Activated naive CD8-positive, alpha-beta T cell treated with anti-CD3 and anti-CD28 coated beads, Interleukin-2, amount 50 U/mL, for 16 hours (primary cell): ENCODE measurements around the gene KRTAP4-3.
"Not testable (repeated sequence)": the region's sequence is repeated elsewhere in the genome, so short reads cannot be mapped to it uniquely, and the experiment has no call there.

Source experiments
- DNase-seq: peaks from one replicate; pipeline ENCODE4 v3.0.0-alpha.2; 2020; ENCODE audit warnings: low read depth, low spot score

KRTAP4-3 gene

DNA sequence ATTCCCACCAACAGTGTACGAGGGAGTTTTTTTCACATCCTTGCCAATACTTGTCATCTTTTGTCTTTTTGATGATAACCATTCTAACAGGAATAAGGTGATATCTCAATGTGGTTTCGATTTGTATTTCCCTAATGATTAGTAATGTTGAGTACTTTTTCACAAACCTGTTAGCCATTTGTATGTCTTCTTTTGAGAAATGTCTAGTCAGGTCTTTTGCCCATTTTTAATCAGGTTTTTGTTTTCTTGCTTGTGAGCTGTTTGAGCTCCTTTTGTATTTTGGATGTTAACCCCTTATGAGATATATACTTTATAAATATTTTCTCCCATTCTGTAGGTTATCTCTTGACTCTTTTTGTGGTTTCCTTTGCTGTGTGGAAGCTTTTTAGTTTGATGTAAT is 16.5 kb downstream of the KRTAP4-3 start:
- no peak for DNase-seq

DNA sequence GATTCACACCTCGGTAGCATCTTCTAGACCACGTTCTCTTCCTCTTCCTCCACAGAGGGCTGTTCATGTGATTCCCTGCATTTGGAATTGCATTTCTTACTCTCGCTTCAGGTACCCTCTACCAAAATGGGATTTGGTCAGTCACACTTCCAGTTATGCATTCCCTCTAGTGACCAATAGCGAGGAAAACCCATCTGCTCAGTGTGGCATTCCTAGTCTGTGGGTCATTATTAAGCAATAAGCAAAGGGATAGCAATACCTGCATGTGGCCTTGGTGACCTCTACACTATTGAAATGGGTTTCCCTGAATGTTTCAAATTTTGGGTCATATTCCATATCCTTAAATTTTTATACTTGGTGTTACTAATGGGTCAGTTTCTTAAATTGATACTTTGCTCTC is 18.0 kb downstream of the KRTAP4-3 start:
- DNase-seq, result no peak

DNA sequence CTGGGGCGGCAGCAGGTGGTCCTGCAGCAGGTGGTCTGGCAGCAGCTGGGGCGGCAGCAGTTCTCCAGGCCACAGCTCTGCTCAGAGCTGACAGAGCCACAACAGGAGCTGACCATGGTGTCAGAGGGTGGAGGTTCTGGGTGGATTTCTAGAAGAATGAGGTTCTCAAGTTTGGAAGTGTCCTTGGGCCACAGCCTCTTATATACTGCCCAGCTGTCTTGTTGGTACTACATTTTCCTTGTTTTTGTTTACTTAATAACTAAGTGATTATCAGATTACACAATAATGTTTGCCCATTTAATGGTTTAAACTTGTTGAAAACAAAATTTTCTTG is 18.4 kb downstream of the KRTAP4-3 start, which contains the start of gene KRTAP4-5:
Gene KRTAP4-5 (minus strand): TSS at position 174 of the 334 bp plus-strand sequence. CDS start 58 bp downstream, at position 116.
- DNase-seq, result no peak

DNA sequence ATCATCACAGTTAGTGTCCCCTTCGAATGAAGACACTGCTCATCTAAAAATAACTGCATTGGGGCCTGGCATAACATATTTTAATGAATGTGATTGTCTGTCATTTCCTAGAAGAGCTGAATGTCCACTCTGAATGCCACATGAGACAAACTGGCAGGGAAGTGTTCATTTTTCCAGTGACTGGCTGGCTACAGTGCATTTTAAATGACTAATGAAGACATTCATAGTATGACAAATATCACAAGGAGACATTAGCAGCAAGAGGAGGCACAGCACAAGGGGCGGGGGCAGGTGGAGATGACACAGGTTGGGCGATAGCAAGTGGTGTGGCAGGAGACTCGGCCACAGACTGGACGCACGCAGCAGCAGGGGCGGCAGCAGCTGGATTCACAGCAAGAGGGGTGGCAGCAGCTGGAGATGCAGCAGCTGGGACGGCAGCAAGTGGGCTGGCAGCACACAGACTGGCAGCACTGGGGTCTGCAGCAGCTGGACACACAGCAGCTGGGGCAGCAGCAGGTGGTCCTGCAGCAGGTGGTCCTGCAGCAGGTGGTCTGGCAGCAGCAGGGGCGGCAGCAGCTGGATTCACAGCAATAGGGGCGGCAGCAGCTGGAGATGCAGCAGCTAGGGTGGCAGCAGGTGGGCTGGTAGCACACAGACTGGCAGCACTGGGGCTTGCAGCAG is 18.9 kb downstream of the KRTAP4-3 start:
- not testable (repeated sequence) for DNase-seq

DNA sequence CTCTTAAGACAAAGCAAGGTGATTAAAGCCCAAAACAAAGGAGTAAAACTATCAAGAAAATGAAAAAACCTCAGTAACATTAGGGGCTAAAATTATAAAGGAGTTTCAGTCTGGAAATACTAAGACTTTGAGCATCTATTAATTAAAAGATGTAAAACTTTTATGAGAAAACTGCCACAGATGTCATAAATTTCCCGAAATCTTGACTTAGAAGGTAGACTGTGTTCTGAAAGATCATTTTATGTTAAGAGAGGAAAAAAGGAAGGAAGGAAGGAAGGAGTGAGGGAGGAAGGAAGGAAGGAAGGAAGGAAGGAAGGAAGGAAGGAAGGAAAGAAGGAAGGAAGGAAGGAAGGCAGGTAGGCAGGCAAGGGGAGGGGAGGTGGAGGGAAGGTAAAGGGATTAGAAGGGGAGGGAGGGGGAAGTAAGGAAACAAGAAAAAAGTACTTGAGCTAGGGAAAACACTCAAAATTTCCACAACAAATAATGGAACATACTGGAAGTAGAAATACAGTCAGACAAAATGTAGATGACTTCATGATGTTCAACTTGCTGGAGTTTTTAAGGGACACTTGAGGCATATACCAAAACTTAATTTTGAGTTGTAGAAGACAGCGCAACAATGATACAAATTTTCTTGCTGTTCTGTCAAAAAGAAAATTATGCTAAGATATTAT is 20.4 kb downstream of the KRTAP4-3 start:
- no peak for DNase-seq

DNA sequence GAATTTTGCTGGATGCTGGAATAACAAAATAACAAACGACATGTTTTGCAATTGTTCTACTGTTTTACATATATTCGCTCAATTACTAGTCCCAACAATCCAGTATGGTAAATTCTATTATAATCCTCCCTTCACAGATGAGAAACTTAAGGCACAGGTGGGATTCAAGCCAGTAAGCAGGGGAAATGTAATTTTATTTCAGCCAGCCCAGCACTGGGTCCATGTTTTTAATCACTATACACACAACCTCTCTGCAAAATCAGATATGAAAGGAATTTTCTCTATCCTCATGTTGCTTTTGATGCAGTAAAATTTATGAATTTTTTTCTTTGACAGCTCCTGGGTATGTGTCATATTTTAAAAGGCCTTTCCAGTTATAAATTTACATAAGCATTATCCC is 22.8 kb downstream of the KRTAP4-3 start:
- DNase-seq, result no peak

DNA sequence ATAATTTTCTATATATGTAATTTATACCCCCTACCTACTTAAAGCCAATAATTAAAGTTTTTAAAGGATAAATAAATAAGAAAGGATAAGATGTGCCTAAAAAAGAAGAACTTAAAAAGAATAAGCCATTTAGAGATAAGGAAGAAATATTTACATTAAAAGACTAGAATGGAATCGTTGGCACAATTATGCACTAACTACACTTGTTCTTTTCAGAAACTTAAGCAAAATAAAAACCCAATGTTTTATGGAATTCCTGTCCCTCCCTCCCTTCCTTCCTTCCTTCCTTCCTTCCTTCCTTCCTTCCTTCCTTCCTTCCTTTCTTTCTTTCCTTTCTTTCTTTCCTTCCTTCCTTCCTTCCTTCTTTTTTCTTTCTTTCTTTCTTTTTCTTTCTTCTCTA is 23.2 kb downstream of the KRTAP4-3 start:
- no peak for DNase-seq

DNA sequence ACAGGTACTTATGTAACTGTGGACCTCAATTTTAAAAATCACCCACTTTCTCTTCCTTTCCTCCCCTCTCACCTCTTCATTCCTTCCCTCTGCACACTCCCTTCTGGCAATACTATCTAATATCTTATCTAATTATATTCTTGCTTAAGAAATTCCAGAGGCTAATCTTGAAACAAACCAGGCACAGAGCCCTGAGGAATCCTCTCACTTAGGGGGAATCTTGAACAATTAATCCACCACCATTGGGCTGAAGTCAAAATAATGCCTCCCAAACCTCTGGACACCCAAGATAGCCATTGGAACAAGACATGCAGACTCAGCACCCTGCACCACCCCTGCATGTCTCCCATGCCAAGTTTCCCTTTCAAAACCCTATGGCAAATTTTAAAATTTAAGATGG is 26.7 kb downstream of the KRTAP4-3 start:
- DNase-seq, result no peak

DNA sequence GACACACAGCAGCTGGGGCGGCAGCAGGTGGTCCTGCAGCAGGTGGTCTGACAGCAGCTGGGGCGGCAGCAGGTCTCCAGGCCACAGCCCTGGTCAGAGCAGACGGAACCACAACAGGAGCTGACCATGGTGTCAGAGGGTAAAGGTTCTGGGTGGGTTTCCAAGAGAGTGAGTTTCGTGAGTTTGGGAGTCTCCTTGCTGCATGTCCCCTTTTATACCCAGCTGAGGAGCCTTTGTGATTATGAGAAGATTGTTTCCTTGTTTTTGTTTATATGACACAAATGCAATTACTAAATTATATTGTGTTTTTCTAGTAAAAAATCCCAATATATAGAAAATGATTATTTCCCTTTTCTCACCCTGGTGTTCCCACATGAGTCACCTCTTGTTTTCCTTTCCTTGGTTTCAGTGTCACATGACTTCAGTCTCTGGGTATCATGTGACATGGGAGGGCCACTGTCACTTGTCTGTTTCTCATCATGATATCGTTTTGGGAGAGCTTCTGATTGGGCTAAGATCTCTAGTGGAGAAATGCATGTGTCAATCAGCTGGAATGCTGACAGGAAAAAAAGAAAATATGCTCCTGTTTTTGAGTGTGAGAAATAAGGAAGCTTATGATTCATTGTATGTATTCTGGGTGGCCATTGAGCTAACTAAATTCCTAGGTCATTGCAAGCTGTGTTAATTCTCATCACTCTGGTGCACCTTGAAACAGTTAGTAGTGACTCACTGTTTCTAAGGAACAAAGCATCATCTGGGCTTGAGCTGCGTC is 27.5 kb downstream of the KRTAP4-3 start, which contains the start of gene KRTAP4-6:
Gene KRTAP4-6 (minus strand): TSS at position 185 of the 772 bp plus-strand sequence. CDS start 57 bp downstream, at position 128.
- no peak for DNase-seq

DNA sequence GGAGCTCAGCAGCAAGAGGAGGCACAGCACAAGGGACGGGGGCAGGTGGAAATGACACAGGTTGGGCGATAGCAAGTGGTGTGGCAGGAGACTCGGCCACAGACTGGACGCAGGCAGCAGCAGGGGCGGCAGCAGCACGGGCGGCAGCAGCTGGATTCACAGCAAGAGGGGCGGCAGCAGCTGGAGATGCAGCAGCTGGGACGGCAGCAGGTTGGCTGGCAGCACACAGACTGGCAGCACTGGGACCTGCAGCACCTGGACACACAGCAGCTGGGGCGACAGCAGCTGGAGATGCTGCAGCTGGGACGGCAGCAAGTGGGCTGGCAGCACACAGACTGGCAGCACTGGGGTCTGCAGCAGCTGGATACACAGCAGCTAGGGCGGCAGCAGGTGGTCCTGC is 28.2 kb downstream of the KRTAP4-3 start:
- not testable (repeated sequence) for DNase-seq

DNA sequence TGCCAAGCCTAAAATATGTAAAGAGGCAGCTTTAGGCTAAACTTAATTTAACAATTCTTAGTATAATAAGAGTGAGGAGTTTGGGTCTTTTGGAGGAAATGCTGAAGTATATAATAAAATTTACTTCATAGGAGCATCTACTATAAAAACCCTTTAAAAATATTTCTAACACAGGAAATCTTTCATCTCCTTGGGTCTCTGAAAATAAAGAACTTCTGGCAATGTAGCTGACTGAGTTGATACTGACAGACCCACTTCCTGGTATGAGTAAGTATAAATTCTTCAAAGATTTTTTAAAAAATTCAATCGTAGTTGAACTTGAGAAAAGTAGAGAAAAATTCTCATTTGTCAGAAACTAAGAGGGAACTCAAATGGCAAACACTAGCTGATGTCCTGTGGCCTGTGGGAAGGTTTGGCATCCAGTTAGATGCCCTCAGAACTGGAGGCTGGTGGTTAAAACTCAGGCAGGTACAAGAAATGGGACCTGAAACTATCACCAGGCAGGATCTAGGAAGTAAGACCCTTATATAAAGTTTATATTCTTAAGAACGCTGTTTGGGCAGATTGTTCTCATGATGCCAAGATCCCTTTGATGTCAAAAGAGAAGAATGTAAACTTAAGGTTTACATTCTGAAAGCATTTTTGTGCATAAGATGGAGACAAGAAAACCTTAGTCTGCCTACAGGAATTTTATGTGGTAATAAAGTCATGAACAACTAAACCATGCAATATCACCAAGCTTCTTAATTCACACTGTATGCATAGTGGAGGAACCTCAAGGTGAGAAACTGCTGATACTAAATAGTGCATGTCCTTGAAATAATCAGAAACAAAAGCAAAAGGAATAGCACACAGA is 33.9 kb downstream of the KRTAP4-3 start:
- DNase-seq, result no peak

DNA sequence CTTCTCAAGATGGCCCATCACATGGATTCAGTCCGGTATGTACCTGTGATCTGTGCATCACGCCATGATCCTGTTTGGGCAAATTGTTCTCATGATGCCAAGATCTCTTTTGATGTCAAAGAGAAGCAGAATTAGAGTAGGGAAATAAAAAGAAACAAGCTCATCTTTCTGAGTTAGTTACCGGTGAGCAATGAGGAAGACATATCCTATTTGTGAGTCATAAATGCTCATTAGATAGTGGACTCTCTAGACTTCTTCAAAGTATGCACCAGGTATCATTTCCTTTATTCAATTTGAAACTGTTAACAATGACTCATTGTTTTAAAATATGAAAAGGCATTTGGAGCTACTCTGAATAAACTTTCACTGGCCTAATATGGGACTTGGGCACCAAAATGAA is 36.0 kb downstream of the KRTAP4-3 start:
- no peak for DNase-seq

DNA sequence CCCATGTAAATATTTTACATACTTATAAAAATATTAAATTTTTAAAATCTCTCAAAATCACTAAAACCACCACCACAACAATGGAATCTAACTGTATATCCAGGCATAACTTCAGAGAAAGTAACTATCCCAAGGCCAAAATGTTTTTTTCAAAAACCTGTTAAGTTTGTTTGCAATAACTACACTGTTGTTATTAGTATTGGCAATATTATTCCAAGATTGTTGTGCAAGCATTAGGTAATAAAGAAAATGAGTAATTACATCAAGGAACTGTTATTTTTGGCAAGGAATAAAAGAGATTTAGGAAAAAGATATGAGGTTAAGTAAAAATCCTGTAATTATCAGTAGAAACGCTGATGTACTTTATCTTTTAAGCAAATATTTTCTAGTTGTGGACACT is 40.6 kb downstream of the KRTAP4-3 start:
- DNase-seq, result no peak

DNA sequence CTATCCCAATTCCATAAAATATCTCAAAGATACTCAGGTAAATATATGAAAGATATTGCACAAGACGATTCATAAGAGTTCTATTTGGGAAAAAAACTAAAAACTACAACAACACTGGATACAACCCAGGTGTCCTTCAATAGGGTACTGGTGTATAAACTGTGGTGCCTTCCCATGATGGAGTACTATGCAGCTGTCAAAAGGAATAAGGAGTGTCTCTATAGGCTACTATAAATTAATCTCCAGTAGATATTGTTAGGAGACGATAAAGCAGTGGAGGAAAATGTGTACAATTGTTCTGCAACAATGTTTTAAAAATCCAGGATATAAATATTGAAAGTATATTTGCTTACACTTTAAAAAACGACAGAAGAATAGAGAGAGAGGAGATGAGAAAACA is 41.6 kb downstream of the KRTAP4-3 start:
- no peak for DNase-seq

DNA sequence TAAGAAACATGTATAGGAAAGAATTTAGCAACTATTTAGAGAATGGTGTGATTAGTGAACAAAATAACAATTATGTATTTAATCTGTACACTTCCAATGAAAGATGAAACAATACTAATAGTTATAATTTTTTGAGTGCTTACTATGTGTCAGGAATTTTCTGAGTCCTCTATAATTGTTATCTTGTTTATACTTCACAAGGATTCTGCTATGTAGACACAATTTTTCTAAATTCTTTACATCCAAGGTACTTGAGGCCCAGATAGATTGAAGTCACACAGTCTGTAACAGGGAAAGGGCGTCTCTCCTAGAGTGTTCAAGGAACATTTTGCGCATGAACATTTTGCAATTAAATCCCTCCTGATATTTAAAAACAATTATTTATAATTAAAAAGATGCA is 43.0 kb downstream of the KRTAP4-3 start:
- DNase-seq, result no peak

DNA sequence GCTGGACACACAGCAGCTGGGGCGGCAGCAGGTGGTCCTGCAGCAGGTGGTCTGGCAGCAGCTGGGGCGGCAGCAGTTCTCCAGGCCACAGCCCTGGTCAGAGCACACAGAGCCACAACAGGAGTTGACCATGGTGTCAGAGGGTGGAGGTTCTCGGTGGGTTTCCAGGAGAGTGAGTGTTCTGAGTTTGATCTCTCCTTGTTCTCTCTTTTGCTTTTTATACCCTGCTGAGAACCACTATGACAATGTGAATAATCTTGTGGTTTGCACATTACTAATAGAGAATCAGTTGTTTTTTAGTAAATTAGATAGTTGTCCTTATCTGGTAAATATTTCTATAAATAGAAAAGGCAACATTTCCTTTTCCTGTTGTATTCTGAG is 44.0 kb downstream of the KRTAP4-3 start, which contains the start of gene KRTAP4-12:
Gene KRTAP4-12 (minus strand): TSS at position 192 of the 381 bp plus-strand sequence. CDS start 60 bp downstream, at position 132.
- not testable (repeated sequence) for DNase-seq

DNA sequence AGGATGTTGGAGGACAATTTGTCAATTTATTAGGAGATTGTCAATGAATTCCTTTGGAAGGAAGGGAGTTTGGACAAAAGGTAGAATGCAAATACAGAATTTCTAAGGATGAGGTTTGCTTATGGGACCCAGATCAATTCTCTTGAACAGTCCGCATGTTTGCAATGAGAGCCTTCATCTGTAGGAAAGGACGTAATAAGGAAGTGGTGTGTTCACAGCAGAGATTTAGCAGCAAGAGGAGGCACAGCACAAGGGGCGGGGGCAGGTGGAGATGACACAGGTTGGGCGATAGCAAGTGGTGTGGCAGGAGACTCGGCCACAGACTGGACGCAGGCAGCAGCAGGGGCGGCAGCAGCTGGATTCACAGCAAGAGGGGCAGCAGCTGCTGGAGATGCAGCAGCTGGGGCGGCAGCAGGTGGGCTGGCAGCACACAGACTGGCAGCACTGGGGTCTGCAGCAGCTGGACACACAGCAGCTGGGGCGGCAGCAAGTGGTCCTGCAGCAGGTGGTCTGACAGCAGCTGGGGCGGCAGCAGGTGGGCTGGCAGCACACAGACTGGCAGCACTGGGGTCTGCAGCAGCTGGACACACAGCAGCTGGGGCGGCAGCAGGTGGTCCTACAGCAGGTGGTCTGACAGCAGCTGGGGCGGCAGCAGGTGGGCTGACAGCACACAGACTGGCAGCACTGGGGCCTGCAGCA is 44.6 kb downstream of the KRTAP4-3 start:
- not testable (repeated sequence) for DNase-seq

DNA sequence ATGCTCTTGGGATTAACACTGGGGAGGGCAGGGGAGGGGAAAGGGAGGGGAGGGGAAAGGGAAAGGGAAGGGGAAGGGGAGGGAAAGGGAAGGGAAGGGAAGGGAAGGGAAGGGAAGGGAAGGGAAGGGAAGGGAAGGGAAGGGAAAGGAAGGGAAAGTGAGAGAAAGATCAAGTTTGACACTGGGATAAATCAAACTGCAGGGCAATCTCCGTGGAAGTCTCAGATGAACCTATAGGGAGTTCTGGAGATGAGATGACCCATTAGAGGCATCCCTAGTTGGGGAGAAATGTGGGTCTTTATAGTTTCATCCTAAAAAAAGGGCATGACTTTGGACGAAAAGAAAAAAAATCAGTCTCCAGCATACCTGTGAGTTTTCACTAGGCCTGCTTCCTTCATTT is 46.3 kb downstream of the KRTAP4-3 start:
- no peak for DNase-seq

DNA sequence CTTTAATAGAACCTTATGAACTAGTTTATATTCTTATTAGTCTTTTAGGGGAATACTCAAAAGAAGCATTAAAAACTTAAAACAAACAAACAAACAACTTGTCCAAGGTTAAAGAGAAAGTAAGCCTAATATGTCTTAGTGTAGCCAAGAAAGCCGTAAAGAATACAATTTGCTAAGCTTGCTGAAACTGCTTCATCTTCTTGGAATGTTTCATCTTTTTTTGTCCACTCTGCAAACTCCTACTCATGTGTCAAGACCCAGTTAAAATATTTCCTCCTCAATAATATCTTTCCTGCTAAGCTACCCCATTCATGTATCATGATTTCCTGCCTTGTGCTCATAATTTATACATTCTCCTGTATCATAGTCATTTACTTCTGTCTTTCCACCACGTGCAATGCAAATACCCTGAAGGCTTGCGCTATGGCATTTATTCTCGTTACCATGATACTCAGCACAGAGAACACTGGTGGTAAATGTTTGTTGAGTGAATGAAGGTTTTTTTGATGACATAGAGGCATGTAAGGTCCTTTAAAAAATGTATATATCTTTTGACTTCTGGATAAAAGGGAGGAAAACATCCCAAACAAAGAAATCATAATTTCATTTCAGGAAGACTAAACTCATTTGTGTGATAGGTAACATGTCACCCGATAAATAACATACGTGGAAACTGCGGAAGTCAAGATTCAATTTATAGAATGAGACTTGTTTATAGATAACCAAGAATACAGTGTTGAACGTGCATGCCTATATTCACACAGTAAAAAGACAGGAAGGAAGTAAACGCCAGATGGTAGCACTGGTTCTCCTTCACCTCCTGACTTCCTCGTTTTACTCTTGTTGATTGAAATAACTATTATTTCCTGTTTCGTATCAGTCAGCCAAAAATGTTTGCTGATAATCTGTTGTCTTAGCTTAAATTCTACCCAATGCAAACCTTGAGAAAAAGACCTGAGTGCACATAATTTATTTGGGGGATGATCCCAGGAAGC is 48.0 kb downstream of the KRTAP4-3 start:
- DNase-seq, result not testable (repeated sequence)

DNA sequence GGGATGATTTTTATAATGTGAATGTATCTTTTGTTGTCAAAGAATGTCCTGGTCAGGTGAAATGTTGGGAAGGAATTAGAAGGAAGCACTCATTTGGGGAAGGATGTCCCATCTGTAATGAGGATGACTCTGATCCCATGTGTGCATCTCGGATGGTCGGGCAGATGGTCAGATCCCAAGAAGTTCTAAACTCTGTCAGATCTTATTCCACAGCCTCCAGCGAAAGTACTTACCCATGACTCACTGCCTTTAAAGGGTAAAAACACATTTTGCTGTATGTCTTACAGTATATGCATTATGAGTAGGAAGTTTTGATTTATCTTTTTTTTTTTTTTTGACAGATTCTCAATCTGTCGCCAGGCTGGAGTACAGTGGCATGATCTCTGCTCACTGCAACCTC is 49.3 kb downstream of the KRTAP4-3 start:
- no peak for DNase-seq
